GM23248 (cell line): Measurements from ENCODE around the gene ABCA12.

Experiments used
- EZH2 ChIP-seq: fragments of 200-600 bp; sonication (generic); IDR thresholded peaks from 2 replicates; pipeline ENCODE4 v1.6.1; 2018; ENCODE audit warnings: antibody characterized with exemption, mild to moderate bottlenecking; ENCODE audit not compliant: insufficient read depth, poor library complexity, severe bottlenecking
- EZH2phosphoT487 ChIP-seq: fragments of 200-600 bp; sonication (generic); IDR thresholded peaks from 2 replicates; pipeline ENCODE4 v1.6.1; 2018; ENCODE audit warnings: antibody characterized with exemption, moderate library complexity, mild to moderate bottlenecking, low read depth; ENCODE audit not compliant: insufficient read depth

DNA sequence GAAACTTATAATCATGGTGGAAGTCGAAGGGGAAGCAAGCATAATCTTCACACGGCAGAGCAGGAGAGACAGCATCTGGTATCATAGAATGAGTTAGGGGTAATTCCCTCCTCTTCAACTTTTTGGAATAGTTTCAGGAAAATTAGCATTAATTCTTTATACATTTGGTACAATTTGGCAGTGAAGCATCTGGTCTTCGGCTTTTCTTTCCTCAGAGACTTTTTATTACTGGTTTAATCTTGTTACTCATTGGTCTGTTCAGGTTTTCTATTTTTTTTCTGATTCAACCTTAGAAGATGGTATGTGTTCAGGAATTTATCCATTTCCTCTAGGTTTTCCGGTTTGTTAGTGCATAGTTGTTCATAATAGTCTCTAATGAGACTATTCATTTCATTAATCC, 39.7 kb upstream of the ABCA12 start:
- TF ChIP-seq EZH2 (no peak), EZH2phosphoT487 (no peak)
